Vagina (tissue), 2 donors: Measurements from ENCODE around the gene CDX1. TPM values are rescaled to one million over a fixed set of nuclear protein-coding genes. Genes with fewer than 3 reads are reported as not detected.

Experiments
- DNase-seq, 2 donors: peaks; one replicate each; pipeline ENCODE4 v3.0.0-alpha.2; 2017; ENCODE audit errors: extremely low spot score in 2 of 2
- H3K27ac ChIP-seq: fragments of 200-600 bp; sonication (generic); one replicate; pipeline ENCODE4 v1.5.1; 2019
- H3K27me3 ChIP-seq: fragments of 200-600 bp; sonication (generic); one replicate; pipeline ENCODE4 v1.5.1; 2019
- H3K36me3 ChIP-seq, 2 donors: fragments of 200-600 bp; sonication (generic); one replicate each; pipeline ENCODE4 v1.5.1; 2017 to 2019
- H3K4me1 ChIP-seq: fragments of 200-600 bp; sonication (generic); one replicate; pipeline ENCODE4 v1.5.1; 2019
- H3K4me3 ChIP-seq, 2 donors: fragments of 200-600 bp; sonication (generic); 1 replicate in 1 of 2; 2 replicates in 1 of 2; pipeline ENCODE4 v1.5.1; 2016 to 2019
- H3K9me3 ChIP-seq: fragments of 200-600 bp; sonication (generic); one replicate; pipeline ENCODE4 v1.5.1; 2019
- CTCF ChIP-seq, 3 experiments: fragments of 450-650 bp in 2 of 3; fragments of 200-600 bp in 1 of 3; sonication (generic) in 1 of 3; IDR thresholded peaks; one replicate each; pipeline ENCODE4 v1.5.1; 2017 to 2019; ENCODE audit warnings: antibody characterized with exemption in 3 of 3, mild to moderate bottlenecking in 2 of 3, moderate library complexity in 2 of 3
- POLR2A ChIP-seq, 2 donors: fragments of 450-650 bp; IDR thresholded peaks; one replicate each; pipeline ENCODE4 v1.6.1; 2017; ENCODE audit warnings: antibody characterized with exemption in 2 of 2, mild to moderate bottlenecking in 2 of 2, moderate library complexity in 2 of 2
- POLR2AphosphoS5 ChIP-seq, 2 donors: sonication (generic); formaldehyde crosslinking; IDR thresholded peaks; one replicate each; pipeline ENCODE4 v1.9.0; 2017; ENCODE audit warnings: antibody characterized with exemption in 2 of 2, mild to moderate bottlenecking in 2 of 2, low read depth in 1 of 2; ENCODE audit not compliant: insufficient read depth in 1 of 2
- intact Hi-C: fragments of 100-400 bp; cut with DNase I; formaldehyde crosslinking; loops from one replicate; pipeline ENCODE4 v1.15.1; 2023
- total RNA-seq: library from RNA; depleted of rRNA; stranded (reverse); fragments of >200 nt; gene quantifications from one replicate; pipeline ENCODE4 v1.2.3, GENCODE V29; 2016

CDX1 gene
- total RNA-seq, 1 donor from 2014 or later, result not detected

DNA sequence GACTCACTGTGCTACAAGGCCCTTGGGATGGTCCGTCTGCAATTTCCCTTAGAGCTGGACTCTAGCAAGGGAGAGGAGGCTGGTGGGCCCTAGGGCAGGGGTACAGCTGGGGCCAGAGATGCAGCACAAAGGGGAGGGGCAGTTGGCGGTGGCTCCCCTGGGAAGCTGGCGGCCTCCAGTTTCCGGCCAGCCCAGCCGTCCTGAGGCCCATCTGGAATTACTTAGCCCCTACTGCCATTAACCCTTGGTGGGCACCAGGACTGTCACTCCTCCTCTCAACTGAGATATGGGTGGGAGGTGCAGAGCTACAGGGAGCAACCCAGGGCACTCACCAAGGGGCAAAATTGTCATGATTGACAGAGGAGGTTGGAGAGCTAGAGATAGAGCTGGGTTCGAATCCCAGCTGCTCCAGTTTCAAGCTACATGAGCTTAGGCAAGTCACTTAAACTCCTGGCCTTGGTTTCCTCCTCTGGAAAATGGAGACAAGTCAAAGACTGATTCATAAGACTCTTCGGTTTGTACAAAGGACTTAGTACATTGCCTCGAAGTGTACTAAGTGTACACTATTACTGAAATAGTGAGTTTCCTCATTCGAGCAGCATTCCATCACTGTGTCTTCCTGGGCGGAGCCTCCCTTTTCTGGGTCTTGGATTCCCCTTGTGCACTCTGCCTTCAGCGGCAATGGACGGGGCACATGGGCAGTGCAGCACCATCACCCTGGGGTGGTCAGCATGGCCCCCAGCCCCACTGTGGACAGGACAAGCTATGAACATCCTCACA is 8.2 kb upstream of the CDX1 start:
- no peaks in the 10 kb centered on the region for H3K27me3 ChIP-seq
- H3K9me3 ChIP-seq, result no peaks in the 10 kb centered on the region
- intact Hi-C loops, result no loop called here
- peaks cover 69% of the 10 kb centered on the region for H3K4me1 ChIP-seq
- peak overlapping the region in 1 of 2 donors; percentile 13 for H3K4me3 ChIP-seq
- H3K27ac ChIP-seq, result peak overlapping the region; percentile 83
- TF ChIP-seq CTCF (IDR thresholded peaks at IDR 0.05), result no peak
- peak in 1 of 2 donors; percentile 48 for TF ChIP-seq POLR2AphosphoS5 (IDR thresholded peaks at IDR 0.05; ENCODE audit: insufficient read depth in 1 of 2, low read depth in 1 of 2)
- H3K36me3 ChIP-seq, result no peaks in the 10 kb centered on the region
- DNase-seq, result no peak

DNA sequence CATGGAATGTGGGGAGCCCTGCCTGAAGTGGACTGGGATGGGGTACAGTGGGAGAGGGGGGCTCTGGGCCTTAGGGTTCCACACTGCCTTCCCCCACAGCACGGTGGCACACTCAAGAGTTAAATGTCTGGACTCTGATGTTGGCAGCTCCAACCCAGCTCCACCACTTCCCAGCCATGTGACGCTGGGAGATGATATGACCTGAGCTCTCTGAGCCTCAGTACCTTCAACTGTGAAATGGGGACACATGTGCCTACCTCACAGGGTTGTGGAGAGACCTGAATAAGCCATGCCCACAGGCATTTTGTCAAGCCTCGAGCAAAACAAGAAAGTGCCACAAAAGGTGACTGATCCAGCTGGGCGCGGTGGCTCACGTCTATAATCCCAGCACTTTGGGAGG is 7.5 kb upstream of the CDX1 start:
- H3K4me3 ChIP-seq, result no peak overlapping the region
- H3K27ac ChIP-seq, result peak overlapping the region; percentile 83
- H3K27me3 ChIP-seq, result no peaks in the 10 kb centered on the region
- H3K9me3 ChIP-seq, result no peaks in the 10 kb centered on the region
- TF ChIP-seq CTCF (IDR thresholded peaks at IDR 0.05) (no peak), POLR2A (IDR thresholded peaks at IDR 0.05) (no peak), POLR2AphosphoS5 (IDR thresholded peaks at IDR 0.05; ENCODE audit: insufficient read depth in 1 of 2, low read depth in 1 of 2) (no peak)
- DNase-seq, result no peak
- intact Hi-C loops, result no loop called here
- no peaks in the 10 kb centered on the region for H3K36me3 ChIP-seq
- H3K4me1 ChIP-seq, result peaks cover 75% of the 10 kb centered on the region

GRCh38 chr5:150159741-150160179 is 6.8 kb upstream of the CDX1 start:
- intact Hi-C loops, result loop anchor here (5.0 kb wide), 1 partner anchor 58 kb away; no protein-coding TSS in a partner anchor
- Histone ChIP-seq H3K27ac (peak overlapping the region; percentile 83), H3K27me3 (no peaks in the 10 kb centered on the region), H3K4me3 (no peak overlapping the region), H3K4me1 (peaks cover 80% of the 10 kb centered on the region), H3K9me3 (no peaks in the 10 kb centered on the region), H3K36me3 (no peaks in the 10 kb centered on the region)
- TF ChIP-seq POLR2AphosphoS5 (IDR thresholded peaks at IDR 0.05; ENCODE audit: insufficient read depth in 1 of 2, low read depth in 1 of 2), result no peak
- no peak for TF ChIP-seq CTCF (IDR thresholded peaks at IDR 0.05)
- no peak for TF ChIP-seq POLR2A (IDR thresholded peaks at IDR 0.05)
- no peak for DNase-seq

GRCh38 chr5:150160448-150161081 is 6.0 kb upstream of the CDX1 start:
- peaks cover 89% of the 10 kb centered on the region for H3K4me1 ChIP-seq
- intact Hi-C loops, result loop anchor here (5.0 kb wide), 1 partner anchor 57 kb away; no protein-coding TSS in a partner anchor
- TF ChIP-seq CTCF (IDR thresholded peaks at IDR 0.05) (no peak), POLR2A (IDR thresholded peaks at IDR 0.05) (no peak), POLR2AphosphoS5 (IDR thresholded peaks at IDR 0.05; ENCODE audit: insufficient read depth in 1 of 2, low read depth in 1 of 2) (no peak)
- H3K9me3 ChIP-seq, result no peaks in the 10 kb centered on the region
- H3K27ac ChIP-seq, result peak overlapping the region; percentile 83
- no peaks in the 10 kb centered on the region for H3K36me3 ChIP-seq
- no peak overlapping the region for H3K4me3 ChIP-seq
- H3K27me3 ChIP-seq, result no peaks in the 10 kb centered on the region
- no peak for DNase-seq
